ENCODE measurements around the gene MDFIC2.
"Not testable (repeated sequence)": the region's sequence is repeated elsewhere in the genome, so short reads cannot be mapped to it uniquely, and the experiment has no call there.

MDFIC2 gene

DNA sequence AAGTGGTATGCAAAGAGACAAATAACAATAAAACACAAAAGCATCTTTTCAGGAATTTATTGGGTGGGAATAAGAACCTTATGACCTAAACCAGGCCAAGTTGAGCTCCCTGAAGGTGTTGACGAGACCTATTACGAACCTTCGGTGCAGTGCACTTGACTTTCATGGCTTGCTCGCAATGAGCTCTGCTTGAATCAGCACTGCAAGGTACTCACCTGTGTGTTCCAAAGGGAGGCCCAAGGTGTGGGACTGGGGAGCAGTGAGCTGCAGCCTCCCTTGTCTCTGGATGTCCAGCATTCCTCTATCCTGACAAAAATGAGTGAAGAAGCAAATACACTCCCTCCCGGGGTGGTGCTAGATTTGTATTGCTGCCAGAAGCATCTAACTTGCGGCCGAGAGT lies at the start of gene MDFIC2:
Gene MDFIC2, minus strand, starts transcription at position 303 of the 400 bp plus-strand sequence. CDS start 665 bp downstream, outside the sequence.
- FAIRE-seq, result no peak

DNA sequence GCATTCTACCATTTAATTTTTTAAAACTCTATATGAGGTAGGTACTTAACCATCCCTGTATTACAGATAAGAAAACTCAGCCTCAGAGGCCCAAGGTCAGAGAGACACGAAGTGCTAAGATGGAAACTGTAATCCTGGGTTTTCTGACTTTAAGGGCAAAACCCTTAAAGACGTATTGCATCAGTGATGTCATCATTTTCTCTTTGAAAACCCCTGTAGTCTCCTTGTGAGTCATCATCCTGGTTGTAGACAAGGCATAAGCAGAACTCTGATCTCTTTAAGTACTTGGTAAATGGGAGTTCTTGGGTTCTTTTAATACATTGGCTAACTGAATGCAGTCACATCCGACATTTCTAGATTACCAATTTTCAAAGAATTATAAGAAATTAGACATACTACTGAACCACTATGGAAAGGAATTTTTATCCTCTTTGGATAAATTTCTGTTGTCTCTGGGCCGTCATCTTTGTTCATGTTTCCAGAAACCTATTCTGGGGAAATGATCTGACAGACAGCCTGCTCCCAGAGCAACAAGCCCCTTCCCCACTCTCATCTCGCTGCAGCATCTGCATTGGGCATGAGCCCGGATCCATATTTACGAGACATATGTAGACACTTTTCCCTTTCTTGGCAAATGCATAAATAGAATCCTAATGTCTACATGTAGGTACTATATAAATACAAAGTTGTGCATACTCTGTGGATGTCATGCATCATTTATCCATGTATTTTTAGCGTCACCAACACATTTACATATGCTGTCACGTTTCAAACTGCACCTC lies 48.7 kb upstream of the MDFIC2 start:
- FAIRE-seq, result no peak

DNA sequence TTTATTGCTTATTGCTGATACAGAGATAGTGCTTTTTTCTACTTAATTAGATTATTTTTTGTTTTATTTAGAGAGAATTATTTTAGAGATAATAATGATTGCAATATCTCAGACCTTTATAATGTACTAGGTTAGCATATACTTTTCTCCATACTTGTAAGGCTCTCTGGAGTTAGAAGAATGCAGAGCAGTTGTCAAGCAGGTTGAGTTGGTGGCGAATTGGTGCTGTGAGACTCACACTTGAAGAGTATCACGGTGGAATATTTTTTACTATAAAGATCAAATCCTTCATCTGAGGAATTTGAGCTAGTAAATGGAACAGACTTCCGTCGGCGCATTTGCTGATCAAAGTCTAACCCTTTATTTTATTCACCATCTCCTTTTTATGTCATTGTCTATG lies 47.3 kb upstream of the MDFIC2 start:
- FAIRE-seq, result no peak

DNA sequence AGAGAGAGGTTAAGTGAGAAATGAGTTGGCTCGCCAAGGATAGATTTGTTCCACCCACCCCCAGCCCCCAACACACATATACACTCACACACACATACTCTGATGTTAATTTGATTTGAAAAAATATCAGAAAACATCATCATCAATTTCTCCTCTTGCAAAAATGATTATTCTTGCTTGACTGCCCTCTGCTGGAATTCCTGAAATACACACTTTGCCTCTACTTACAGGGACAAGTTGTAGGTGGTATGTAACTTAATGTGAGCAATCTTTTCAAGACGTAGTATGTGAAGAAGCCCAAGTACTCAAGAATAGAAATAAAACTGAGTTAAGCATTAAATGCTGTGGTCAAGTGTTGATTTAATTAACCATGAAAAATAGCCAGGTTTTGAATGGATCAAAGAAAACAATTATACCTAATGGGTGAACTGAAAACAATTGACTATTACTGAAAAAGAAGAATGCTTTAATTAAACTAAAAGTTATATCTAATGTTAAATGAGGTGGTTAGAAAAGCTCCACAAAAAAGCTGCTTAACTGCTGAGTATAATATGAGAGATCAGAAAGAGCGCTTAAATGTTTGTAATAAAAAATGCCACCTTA lies 46.6 kb upstream of the MDFIC2 start:
- FAIRE-seq, result peak; percentile 77

DNA sequence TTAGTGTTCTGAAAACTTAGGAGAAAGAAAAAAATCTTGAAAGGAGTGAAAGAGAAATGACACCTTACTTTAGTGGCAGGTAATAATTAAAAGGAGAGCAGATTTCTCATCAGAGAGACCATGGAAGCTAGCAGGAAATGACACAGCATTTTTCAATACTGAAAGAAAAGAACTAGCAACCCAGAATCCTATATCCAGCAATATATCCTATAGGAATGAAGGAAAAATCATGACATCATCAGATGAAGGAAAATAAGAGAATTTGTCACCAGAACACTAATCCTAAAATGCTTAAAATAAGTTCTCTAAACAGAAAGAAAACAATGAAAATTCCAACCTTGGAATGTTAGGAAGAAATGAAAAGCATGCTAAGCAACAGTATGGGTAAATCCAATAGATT lies 39.8 kb upstream of the MDFIC2 start:
- FAIRE-seq, result no peak

DNA sequence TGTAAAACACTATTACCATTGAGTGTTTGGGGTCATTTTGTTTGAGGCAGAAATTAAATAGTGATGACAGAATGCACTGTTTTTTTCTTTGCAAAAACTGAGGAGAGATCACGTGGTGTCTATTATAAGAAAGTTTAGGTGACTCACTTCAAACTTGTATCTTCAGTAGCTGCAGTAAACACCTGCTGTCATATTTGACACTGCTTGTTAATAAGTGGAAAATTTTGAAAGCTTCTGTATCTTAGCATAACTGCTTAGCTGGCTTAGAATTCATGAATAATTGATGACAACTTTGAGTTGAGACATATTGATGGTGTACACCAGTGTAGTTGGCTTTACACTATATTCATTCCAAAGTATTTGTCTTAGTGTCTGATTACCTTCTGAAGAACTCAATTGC lies 29.7 kb upstream of the MDFIC2 start:
- no peak for FAIRE-seq

DNA sequence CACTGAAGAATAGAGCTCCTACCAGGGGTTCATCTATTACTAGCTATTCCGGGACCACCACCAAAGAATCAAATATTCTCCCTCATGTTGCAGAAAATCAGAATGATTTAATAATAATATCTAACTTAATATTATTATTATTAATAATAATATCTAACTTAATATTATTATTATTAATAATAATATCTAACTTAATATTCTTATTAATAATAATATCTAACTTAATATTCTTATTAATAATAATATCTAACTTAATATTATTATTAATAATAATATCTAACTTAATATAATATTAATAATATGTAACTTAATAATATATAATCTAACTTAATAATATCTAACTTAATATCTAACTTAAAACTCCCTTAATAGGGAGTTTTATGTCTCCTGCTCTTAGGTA lies 24.4 kb upstream of the MDFIC2 start:
- peak; percentile 95 for FAIRE-seq

DNA sequence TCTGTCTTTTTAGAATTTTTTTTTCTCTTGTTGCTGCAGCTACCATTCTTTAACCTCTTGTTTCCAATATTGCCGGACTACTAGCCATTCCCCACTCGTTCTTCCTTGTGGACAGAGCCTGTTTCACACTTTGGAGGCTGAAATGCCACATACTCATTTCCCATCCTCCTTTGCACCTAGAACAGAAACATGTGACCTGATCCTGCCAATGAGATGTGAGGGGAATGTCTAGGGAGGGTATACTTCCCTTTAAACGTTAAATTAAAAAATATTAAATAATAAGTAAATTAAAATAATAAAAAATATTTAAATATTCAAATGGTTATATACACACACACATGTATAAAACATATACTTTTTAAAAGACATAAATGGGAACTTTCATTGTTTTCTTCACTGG lies 20.6 kb upstream of the MDFIC2 start:
- no peak for FAIRE-seq

DNA sequence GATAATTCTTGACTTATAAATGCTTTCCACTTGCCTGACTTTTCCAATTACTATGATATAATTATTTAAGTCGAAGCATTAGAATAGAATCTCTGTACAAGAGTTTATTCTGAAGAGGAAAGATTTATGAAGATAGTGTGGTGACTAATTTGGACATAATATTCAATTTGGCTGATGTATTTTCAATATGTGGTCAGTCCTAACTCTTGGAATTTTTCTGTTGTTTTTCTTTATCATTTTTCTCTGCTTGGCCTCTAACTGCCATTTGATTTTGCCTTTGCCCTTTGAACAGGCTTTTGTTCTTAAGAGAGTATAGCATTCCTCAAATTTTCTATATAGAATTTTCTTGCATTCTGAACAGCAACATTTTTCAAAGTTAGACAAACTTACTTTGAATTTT lies 2.6 kb upstream of the MDFIC2 start:
- FAIRE-seq, result no peak

DNA sequence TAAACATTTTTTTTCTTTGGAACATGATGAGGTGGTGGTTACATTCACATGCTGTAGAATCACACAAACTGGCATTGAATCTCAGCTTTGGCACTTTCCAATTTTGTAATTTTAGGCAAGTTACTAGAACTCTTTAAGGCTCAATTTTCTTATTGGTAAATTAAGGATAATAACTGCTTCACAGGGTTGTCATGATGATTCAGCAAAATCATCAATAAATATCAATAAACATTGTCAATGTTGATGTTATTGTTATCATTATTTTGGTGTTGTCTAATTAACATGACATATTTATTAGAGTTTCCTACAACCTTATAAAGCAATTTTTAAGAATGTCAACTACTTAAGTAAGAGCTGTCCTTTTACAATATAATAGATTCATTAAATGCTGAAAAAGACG lies 1.6 kb downstream of the MDFIC2 start:
- FAIRE-seq, result no peak

DNA sequence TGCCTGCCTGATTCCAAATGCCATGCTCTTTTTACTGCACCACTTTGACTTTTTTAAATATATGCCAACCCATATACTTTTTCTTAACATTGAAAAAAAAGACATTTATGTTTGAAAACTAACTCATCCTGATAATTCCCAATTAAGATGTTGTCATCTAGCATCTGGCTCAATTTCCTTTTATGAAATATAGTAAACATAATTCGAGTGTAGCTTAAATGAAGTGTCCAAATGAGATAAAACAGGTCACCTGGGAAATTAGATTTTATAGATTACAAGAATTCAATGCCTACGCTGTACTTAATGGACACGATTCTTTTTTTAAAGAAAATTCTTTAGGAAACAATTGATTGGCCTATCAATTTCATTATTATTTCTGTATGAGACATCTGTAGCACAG lies 2.8 kb downstream of the MDFIC2 start:
- no peak for FAIRE-seq

DNA sequence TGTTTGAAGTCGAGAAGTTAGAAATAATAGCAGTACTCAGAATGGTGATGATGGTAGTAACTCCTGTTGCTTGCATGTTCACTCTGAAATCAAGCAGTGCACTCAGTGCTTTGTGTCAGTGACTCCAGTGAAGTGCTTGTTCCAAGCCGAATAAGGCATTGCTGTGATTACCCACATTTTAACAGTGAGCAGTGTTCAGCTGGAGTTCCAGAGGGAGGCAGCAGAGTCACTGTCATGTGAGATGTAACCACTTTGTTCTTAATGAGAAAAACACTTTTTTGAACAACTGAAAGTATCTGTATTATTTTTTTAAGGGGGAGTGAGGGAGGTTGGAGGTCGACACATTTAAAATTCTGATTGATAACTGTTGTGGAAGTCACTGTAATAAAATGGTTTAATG lies 3.7 kb downstream of the MDFIC2 start:
- no peak for FAIRE-seq

DNA sequence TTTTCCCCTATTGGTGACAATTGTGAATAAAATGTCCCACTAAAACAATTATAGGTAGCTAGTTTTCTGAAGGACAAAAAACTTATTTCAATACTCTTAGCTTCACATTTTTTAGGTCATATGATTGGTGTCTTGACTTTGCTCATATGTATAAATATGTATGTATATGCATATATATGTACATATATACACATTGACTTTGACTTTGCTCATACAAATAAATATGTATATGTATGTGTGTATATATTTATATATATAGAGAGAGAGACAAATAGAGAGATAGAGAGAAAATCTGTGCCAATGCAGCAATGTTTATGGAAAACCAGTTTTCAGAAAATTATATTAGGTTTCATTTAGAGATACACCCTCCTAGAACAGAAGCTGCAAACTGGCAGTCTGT lies 5.7 kb downstream of the MDFIC2 start:
- FAIRE-seq, result no peak

DNA sequence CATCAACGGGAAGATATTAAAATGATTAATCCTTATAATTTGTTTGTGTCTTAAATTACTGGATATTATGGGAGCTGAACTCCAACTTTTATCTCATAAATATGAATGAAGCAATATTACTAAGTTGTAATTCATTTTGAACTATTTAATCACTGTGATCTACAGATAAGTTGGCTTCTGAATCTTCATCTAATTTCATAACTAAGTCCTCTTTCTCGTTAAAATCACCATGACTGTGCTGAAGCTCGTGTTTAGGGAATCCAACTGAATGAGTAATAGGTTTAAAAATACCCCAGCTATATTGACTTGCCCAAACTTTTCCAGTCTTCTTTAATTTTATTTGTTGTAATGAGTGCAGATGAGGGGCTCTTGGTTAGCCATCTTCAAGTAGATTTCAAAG lies 14.1 kb downstream of the MDFIC2 start:
- no peak for FAIRE-seq

DNA sequence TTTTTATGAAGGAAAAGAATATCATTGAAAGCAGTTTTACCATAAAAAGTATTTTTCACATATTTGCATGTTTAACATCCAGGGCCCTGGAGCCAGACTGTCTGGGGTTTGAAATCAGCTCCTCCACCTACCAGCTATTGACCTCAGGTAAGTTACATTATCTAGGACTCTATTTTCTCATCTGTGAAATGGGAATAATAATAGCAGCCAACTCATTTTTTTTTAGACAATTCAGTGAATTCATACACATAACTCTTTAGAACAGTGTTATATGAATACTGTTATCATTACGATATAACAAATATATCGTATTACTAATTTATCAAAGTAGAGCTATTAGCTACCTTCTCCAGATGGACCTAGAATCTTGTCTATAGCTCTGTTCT lies 21.3 kb downstream of the MDFIC2 start:
- FAIRE-seq, result no peak

DNA sequence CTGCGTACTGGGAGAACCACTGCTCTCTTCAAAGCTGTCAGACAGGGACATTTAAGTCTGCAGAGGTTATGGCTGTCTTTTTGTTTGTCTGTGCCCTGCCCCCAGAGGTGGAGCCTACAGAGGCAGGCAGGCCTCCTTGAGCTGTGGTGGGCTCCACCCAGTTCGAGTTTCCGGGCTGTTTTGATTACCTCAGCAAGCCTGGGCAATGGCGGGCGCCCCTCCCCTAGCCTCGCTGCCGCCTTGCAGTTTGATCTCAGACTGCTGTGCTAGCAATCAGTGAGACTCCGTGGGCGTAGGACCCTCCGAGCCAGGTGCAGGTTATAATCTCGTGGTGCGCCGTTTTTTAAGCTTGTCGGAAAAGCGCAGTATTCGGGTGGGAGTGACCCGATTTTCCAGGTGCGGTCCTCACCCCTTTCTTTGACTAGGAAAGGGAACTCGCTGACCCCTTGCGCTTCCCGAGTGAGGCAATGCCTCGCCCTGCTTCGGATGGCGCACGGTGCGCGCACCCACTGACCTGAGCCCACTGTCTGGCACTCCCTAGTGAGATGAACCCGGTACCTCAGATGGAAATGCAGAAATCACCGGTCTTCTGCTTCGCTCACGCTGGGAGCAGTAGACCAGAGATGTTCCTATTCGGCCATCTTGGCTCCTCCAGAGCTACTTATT lies 21.9 kb downstream of the MDFIC2 start:
- FAIRE-seq, result not testable (repeated sequence)

DNA sequence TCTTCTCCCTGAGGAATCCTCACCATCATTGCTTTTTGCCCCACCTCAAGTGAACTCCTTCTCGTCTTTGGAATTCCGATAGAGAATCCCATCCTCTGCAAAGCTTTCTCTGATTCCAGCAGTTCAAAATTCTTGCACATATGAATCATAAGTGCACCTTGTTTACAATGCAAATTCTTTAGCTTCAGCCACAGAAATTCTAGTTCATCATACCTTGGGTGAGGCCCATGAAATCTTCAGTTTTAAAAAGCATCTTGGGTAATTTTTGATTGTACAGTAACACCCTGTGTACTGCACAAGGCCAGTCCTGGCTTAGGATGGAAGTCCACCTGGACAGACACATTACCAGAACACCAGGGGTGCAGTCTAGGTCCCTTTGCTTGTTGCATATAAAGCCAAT lies 30.8 kb downstream of the MDFIC2 start:
- no peak for FAIRE-seq

DNA sequence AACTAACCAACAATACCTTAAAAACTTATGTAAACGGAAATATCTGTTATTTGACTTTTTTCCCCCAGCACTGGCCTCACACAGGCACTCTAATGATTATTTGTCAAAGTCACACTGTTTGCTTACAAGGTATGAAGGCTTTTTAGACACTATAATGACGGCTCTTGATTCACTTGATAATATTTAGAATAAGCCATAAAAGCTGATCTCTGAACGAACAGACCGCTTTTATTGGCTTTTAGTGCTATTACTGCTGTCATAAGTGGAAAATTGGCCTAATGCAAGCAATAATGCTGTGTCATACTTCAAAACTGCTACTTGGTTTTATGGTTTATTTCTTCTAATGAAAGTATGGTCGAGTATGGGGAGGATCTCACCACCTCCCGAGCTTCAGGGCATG lies 35.1 kb downstream of the MDFIC2 start:
- no peak for FAIRE-seq

DNA sequence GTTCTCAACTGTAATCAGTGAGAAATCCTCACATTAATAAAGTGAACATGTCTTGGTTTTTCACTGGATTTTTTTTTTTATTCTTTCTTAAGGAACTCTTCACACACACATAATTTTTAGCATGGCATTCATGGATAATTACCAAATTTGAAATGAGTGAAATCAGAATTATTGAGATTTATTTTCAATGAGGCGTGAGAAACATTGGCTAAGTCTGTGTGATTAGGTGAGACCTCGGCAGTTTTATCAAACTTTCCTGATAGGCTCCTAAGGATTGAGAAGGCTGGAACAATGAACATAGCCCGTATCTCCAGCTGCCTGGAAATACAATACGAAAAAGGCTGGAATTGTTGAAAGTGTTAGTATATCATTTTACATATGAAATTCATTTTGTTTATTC lies 35.5 kb downstream of the MDFIC2 start:
- FAIRE-seq, result no peak

DNA sequence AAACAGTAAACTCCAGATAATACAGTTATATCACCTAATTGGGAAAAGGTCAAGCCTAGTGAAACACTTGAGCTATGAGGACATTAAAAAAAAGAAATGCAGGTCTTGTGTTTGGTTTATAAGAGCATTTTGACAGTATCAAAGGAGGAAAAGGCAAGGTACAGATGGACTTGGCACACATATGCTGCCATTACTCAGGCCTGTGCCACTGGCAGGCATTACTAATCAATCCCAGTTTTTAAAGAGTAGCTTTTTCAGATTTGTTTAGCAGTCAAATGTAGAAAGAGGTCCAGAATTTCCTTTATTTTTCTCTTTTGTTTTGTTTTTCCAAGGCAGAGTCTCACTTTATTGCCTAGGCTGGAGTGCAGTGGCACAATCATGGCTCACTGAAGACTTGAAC lies 38.9 kb downstream of the MDFIC2 start:
- no peak for FAIRE-seq

DNA sequence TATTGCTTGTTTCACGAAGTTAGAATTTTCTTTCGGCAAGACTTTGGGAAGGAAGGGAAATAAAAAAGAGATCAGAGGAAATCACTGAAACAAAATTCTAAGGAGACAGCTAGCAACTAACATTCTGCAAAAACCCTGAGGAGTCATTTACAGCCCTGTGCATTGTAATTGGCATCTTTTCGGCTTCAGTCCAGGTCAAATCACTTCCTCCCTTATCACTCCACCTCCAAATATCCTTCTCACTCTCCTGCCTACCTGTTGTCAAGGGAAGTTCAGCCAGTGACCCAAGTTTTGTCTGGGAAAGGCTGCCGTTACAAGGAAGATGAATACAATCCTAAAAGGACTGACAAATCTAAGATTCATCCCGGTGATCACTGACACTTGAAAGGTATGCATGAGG lies 39.6 kb downstream of the MDFIC2 start:
- FAIRE-seq, result no peak

DNA sequence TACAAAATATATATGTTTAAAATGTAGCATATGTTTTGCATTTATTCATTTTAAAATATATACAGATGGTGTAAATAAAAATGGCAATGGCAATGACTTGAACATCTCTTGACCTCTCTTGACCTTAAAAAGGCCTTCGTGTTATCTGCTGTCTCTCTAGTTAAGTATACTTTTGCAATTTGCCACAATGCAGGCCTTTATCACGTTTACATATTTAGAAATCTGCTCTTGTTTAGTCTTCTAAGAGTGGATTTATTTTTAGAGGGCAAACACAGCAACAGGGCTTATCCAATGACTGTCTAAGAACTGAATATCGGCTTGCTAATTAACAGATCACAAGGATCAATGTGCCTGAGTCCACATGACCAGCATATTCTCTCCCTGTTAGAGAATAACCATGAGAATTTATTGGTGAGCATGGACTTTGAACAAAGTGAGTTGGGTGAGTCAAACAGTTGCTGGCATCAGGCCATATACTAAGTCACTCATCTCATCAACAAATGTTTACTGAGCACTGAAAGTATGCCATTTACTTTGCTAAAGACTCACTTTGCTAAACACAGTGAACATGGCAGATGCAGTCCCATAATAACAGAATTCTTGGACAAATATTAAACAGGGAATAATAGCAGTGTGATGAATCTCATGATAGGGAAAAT lies 48.2 kb downstream of the MDFIC2 start:
- no peak for FAIRE-seq

DNA sequence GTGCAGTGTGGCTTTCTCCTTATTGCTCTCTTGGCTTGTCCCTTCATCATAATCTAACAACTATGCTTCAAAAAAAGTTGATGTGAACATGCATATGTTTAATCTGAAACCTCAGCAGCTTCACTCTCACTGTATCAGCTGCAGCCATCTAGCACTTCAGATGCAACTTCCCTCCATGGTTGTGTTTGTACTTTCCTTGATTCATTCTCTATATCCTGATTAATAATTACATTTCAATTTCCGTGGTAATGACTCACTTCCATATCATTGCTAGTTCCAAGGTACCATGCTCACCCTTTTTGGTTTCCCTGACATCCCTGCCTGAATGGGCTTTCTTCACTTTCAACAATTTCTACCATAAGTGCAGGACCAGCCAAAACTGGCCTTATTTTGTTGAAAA lies 51.2 kb downstream of the MDFIC2 start:
- no peak for FAIRE-seq

DNA sequence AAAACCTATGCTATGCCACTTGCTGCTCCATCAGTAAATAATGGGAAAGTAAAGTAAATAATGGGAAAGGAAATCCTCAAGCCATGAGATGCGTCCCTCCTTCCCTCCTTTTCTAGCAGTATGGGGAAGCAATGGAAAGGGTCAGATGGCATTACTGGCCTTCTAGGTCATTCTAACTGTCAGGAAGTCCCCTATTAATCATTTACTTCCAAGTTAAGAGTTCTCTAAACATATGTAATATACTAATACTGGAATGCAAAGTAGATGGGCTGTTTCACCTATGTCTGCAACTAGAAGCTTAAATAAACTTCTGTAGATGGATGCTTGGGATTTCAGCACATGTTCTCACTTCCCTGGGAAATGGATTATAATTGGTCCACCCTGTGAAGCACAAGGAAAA lies 55.9 kb downstream of the MDFIC2 start:
- FAIRE-seq, result no peak
